Esophagus (tissue), 2 donors: ENCODE data around the gene AIP. TPM values are rescaled to one million over a fixed set of nuclear protein-coding genes. Genes with fewer than 3 reads are reported as not detected.

ENCODE experiments used
- polyA plus RNA-seq, 2 donors: library from polyadenylated mRNA; stranded (reverse); fragments of 200-250 nt; gene quantifications; one replicate each; pipeline ENCODE4 v1.2.3, GENCODE V29; 2013
- donor health status: healthy with polysubstance abuse.
- donor health status: Bipolar disorder and iron deficiency.

The AIP gene
- polyA plus RNA-seq, 2 donors = 34.1 to 41.5 TPM

Other genes with a start within 250 kb of the AIP start
- 10 to 100 TPM; 62.4 to 74.2 TPM for gene GRK2, start 216.6 kb upstream of the AIP start, polyA plus RNA-seq
- 10 to 100 TPM; 36.8 to 87.3 TPM for gene ANKRD13D, start 193.7 kb upstream of the AIP start, polyA plus RNA-seq
- 10 to 100 TPM; 38.6 to 55.6 TPM for gene SSH3, start 179.5 kb upstream of the AIP start, polyA plus RNA-seq
- 100 to 1,000 TPM; 112 to 114 TPM for gene POLD4, start 129.5 kb upstream of the AIP start, polyA plus RNA-seq
- gene CLCF1, start 109.4 kb upstream of the AIP start, polyA plus RNA-seq = 1 to 10 TPM; 1.4 to 2.2 TPM
- gene RAD9A, start 91.0 kb upstream of the AIP start, polyA plus RNA-seq = 10 to 100 TPM; 17.5 to 26.2 TPM
- 100 to 1,000 TPM; 105 to 149 TPM for gene PPP1CA, start 81.2 kb upstream of the AIP start, polyA plus RNA-seq
- 1 to 10 TPM; 3.9 to 6.2 TPM for gene TBC1D10C, start 78.9 kb upstream of the AIP start, polyA plus RNA-seq
- gene CARNS1, start 67.3 kb upstream of the AIP start, polyA plus RNA-seq = under 1 TPM; 0.21 to 0.29 TPM
- gene RPS6KB2, start 54.5 kb upstream of the AIP start, polyA plus RNA-seq = 10 to 100 TPM; 79.6 to 85.9 TPM
- 1 to 10 TPM; 6.2 to 6.5 TPM for gene PTPRCAP, start 45.3 kb upstream of the AIP start, polyA plus RNA-seq
- gene CORO1B, start 39.5 kb upstream of the AIP start, polyA plus RNA-seq = 100 to 1,000 TPM in 1 of 2 donors, 10 to 100 TPM in 1; 70.7 to 114 TPM
- not detected for gene GPR152, start 30.3 kb upstream of the AIP start, polyA plus RNA-seq
- under 1 TPM; 0.14 to 0.39 TPM for gene CABP4, start 27.7 kb upstream of the AIP start, polyA plus RNA-seq
- 100 to 1,000 TPM; 154 to 160 TPM for gene TMEM134, start 13.8 kb upstream of the AIP start, polyA plus RNA-seq
- 10 to 100 TPM; 18.2 to 29.3 TPM for gene PITPNM1, start 22.3 kb downstream of the AIP start, polyA plus RNA-seq
- gene CDK2AP2, start 25.1 kb downstream of the AIP start, polyA plus RNA-seq = 10 to 100 TPM; 49.4 to 52.2 TPM
- not detected for gene CABP2, start 40.4 kb downstream of the AIP start, polyA plus RNA-seq
- 1,000 to 10,000 TPM; 3,504 to 3,523 TPM for gene GSTP1, start 100.8 kb downstream of the AIP start, polyA plus RNA-seq
- gene NDUFV1, start 123.9 kb downstream of the AIP start, polyA plus RNA-seq = 100 to 1,000 TPM; 122 to 137 TPM
- gene NUDT8, start 146.9 kb downstream of the AIP start, polyA plus RNA-seq = 10 to 100 TPM; 43.1 to 59.3 TPM
- not detected for gene TBX10, start 156.7 kb downstream of the AIP start, polyA plus RNA-seq
- under 1 TPM; 0.08 to 0.11 TPM for gene ACY3, start 167.7 kb downstream of the AIP start, polyA plus RNA-seq
- 100 to 1,000 TPM in 1 of 2 donors, 10 to 100 TPM in 1; 62.8 to 120 TPM for gene ALDH3B2, start 191.6 kb downstream of the AIP start, polyA plus RNA-seq